WI38 (cell line): ENCODE results near the gene GLT1D1.

Experiments used
- H3K4me3 ChIP-seq: 2 replicates; pipeline ENCODE4 v1.5.1; 2011; ENCODE audit warnings: low read depth, mild to moderate bottlenecking, control low read depth, low read length
- TF ChIP-seq, protein P1 (sequence below): IDR thresholded peaks from 2 replicates; pipeline ENCODE4 v1.5.1; 2012; ENCODE audit warnings: low read depth, mild to moderate bottlenecking, control low read depth, low read length

GLT1D1 gene

DNA sequence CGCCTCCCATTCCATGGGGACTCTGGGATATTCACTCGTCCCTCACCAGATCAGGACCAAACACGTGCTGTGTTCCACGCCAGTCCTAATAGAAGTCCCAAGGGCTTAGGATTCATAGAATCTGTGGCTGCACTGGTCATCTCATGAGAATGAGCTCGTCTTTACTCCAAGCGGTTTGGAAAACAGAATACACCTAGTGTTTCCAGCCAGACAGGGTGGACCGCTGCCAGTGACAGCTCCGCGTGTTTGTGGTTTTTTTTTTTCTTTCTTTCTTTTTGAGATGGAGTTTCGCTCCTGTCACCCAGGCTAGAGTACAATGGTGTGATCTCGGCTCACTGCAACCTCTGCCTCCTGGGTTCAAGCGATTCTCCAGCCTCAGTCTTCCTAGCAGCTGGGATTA, 75.1 kb downstream of the GLT1D1 start:
- TF ChIP-seq, protein P1, sequence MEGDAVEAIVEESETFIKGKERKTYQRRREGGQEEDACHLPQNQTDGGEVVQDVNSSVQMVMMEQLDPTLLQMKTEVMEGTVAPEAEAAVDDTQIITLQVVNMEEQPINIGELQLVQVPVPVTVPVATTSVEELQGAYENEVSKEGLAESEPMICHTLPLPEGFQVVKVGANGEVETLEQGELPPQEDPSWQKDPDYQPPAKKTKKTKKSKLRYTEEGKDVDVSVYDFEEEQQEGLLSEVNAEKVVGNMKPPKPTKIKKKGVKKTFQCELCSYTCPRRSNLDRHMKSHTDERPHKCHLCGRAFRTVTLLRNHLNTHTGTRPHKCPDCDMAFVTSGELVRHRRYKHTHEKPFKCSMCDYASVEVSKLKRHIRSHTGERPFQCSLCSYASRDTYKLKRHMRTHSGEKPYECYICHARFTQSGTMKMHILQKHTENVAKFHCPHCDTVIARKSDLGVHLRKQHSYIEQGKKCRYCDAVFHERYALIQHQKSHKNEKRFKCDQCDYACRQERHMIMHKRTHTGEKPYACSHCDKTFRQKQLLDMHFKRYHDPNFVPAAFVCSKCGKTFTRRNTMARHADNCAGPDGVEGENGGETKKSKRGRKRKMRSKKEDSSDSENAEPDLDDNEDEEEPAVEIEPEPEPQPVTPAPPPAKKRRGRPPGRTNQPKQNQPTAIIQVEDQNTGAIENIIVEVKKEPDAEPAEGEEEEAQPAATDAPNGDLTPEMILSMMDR = no peak
- H3K4me3 ChIP-seq = no peak overlapping the region

DNA sequence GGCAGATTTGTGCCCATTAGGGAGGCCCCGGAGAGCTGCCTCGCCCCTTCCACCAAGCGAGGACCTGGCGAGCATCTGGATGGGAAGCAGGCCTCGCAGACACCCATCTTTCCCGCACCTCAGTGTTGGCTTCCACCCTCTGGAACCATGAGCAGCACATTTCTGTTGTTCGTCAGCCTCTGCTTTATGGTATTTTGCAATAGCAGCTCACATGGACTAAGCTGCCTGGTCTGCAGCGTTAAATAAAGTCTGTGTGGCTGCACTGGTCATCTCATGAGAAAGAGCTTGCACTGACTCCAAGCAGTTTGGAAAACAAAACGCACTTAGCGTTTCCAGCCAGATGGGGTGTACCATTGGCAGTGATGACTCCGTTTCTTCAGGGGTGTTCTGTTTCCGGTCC, 75.8 kb downstream of the GLT1D1 start:
- H3K4me3 ChIP-seq = no peak overlapping the region

DNA sequence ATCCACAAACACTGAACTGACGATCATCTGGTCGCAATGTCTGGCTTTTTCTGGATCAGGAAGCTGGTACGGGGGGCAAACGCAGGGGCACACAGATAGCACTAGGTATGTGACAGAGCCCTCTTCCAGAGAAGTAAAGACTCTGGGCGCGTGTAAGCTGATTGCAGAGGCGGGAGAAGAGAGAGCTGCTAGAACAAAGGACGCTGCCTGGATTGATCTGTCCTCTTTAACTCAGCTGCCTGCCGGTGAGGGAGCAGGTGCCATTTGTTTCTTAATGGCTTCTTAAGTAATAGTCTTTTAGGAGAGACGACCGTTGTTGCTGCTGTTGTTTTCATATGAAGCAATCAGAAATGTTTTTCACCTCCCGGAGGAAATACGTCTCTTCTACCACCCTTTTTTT, 77.3 kb downstream of the GLT1D1 start:
- H3K4me3 ChIP-seq = no peak overlapping the region
- TF ChIP-seq, protein P1 = no peak

More for the DNA sequence above, 75.8 kb downstream of the GLT1D1 start:
- TF ChIP-seq, protein P1 = no peak

DNA sequence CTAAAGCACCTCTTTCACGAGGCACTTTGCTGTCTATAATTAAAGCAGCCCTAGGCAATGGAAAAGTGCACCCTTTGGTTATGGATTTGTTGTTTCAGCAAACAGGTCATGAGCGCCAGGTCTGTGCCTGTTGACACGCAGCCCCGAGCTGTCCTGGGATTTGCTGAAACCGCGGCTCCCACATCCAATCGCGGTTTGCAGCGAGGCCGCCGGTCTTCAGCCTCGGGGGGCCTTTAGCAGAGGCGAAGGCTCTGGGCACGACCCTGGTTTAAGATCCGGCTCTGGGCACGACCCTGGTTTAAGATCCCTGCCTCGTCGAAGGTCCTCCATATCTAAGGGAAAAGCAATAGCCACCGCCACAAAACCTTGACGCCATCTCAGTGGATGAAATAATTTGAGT, 79.2 kb downstream of the GLT1D1 start:
- TF ChIP-seq, protein P1 = no peak
- no peak overlapping the region for H3K4me3 ChIP-seq

DNA sequence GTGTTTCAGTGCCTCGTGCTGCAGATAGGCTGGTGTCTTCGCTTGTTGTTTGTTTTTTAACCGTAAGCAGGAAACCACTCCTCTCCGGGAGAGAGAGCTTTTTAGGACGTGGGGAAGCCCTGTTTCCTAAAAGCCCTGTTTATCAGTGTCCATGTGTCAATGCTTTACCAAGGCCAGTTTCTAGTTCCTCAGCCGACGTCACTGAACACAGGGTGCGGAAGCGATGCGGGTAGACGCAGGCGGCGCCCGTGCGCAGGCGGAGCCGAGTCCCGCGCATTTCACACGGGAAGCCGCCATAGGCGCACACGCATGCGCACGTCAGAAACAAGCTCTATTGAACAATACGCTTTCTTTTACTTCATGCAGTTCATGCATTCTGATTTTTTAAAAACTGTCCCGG, 79.8 kb downstream of the GLT1D1 start:
- H3K4me3 ChIP-seq = no peak overlapping the region
- TF ChIP-seq, protein P1 = no peak

DNA sequence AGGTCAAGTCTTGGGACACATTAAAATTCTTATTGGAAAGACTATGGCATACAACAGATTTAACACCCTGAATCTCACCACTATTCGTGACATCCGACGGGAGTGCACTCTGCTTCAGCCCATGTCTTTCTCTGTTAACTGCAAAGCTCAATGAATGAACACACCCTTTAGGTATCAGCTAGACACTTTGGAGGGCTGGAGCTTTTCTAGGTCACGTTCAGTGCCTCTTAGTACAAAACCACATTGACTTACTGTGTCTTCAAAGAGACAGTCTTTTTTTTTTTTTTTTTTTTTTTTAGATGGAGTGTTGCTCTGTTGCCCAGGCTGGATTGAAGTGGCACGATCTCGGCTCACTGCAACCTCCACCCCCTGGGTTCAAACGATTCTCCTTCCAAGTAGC, 80.6 kb downstream of the GLT1D1 start:
- TF ChIP-seq, protein P1 = no peak
- no peak overlapping the region for H3K4me3 ChIP-seq

DNA sequence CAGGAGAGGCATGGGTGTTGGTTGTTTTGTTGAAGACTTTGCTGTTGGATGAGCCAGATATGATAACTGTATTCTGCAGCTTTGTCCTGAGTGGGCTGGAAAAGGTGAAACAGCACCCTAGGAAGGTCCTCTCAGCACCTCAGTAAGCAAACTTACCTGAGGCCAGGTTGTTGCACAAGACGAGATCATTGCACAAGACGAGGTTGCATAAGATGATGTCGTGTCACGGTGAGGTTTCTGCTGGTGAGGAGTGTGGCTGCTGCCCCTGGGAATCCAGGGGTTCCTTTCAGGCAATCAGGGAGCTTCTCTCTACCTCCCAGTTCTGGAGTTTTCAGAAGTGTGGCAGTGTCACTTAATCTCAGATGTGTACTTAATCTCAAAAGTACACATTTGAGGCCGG, 85.6 kb downstream of the GLT1D1 start:
- TF ChIP-seq, protein P1 = no peak
- H3K4me3 ChIP-seq = no peak overlapping the region
